ENCODE data around the gene CSRP1.

The CSRP1 gene

DNA sequence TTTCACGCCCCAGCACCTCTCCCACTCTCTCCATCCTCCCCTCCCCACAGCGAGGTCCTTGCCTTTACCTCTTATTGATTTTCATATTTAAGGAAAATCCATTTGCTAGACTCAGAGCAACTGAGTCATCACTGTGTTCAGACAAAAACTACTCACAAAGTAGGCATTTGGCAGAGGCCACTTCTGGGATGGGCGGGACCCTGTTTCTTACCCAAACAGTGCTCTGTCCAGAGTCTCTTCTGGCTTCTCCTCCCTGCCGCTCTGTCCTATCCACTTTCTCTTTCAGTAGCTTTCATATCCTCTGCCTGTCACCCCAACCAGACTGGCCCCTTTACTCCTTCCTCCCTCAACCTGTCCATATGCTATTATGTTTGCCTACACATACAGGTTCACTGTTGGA is 29.6 kb upstream of the CSRP1 start:
- TF ChIP-seq, protein P1, sequence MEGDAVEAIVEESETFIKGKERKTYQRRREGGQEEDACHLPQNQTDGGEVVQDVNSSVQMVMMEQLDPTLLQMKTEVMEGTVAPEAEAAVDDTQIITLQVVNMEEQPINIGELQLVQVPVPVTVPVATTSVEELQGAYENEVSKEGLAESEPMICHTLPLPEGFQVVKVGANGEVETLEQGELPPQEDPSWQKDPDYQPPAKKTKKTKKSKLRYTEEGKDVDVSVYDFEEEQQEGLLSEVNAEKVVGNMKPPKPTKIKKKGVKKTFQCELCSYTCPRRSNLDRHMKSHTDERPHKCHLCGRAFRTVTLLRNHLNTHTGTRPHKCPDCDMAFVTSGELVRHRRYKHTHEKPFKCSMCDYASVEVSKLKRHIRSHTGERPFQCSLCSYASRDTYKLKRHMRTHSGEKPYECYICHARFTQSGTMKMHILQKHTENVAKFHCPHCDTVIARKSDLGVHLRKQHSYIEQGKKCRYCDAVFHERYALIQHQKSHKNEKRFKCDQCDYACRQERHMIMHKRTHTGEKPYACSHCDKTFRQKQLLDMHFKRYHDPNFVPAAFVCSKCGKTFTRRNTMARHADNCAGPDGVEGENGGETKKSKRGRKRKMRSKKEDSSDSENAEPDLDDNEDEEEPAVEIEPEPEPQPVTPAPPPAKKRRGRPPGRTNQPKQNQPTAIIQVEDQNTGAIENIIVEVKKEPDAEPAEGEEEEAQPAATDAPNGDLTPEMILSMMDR (IDR thresholded peaks at IDR 0.05; ENCODE audit: low read depth, low read length, poor library complexity, severe bottlenecking) = no peak
- no peak for TF ChIP-seq EZH2phosphoT487 (IDR thresholded peaks at IDR 0.05; ENCODE audit: borderline replicate concordance, low read length)
- H3K4me2 ChIP-seq (ENCODE audit: low read length) = no peak overlapping the region
- H3K4me3 ChIP-seq (ENCODE audit: low read length) = no peak overlapping the region
- H3K4me1 ChIP-seq (ENCODE audit: control insufficient read depth, low read length) = peaks cover 32% of the 10 kb centered on the region
- no peaks in the 10 kb centered on the region for H3K79me2 ChIP-seq (ENCODE audit: control insufficient read depth, low read length)
- H3K36me3 ChIP-seq (ENCODE audit: control insufficient read depth, low read length) = no peaks in the 10 kb centered on the region
- H3K9me2 ChIP-seq (replicated peaks; ENCODE audit: control insufficient read depth, low read length) = no peaks in the 10 kb centered on the region
- no peaks in the 10 kb centered on the region for H3K9me3 ChIP-seq (ENCODE audit: control insufficient read depth, insufficient read depth, low read length)
- no peak overlapping the region for H3K27ac ChIP-seq (ENCODE audit: low read depth, low read length)
- H3K27me3 ChIP-seq (ENCODE audit: control insufficient read depth, low read length) = peaks cover 57% of the 10 kb centered on the region
- H3F3A ChIP-seq (ENCODE audit: control insufficient read depth, insufficient read depth) = no peaks in the 10 kb centered on the region; the same call in 1 of the 2 replicates
- peaks cover 3% of the 10 kb centered on the region; the same call in 1 of the 2 replicates for H4K20me1 ChIP-seq (ENCODE audit: control insufficient read depth, insufficient read depth, low read depth, low read length)

DNA sequence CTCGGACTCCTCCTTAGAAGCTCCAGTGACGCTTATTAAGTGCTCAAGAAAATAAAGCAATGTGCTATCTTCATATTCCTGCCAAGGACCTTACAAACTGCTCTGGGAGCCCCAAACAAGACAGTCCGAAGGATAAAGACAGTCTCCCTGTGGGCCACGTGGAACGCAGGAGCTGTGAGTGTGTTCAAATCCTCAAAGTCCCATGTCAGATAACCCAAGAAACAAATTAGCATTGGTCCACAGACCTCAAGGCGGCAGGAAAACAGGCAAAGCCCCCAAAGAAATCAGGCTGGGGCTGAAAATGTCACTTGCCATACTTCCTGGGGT is 29.0 kb upstream of the CSRP1 start:
- Histone ChIP-seq H3K4me1 (ENCODE audit: control insufficient read depth, low read length) (peaks cover 25% of the 10 kb centered on the region), H3K4me2 (ENCODE audit: low read length) (no peak overlapping the region), H3K27ac (ENCODE audit: low read depth, low read length) (no peak overlapping the region), H3K9me2 (replicated peaks; ENCODE audit: control insufficient read depth, low read length) (no peaks in the 10 kb centered on the region), H3K79me2 (ENCODE audit: control insufficient read depth, low read length) (no peaks in the 10 kb centered on the region), H3K4me3 (ENCODE audit: low read length) (no peak overlapping the region), H3F3A (ENCODE audit: control insufficient read depth, insufficient read depth) (no peaks in the 10 kb centered on the region; the same call in 1 of the 2 replicates), H3K27me3 (ENCODE audit: control insufficient read depth, low read length) (peaks cover 57% of the 10 kb centered on the region), H3K9me3 (ENCODE audit: control insufficient read depth, insufficient read depth, low read length) (no peaks in the 10 kb centered on the region), H3K36me3 (ENCODE audit: control insufficient read depth, low read length) (no peaks in the 10 kb centered on the region), H4K20me1 (ENCODE audit: control insufficient read depth, insufficient read depth, low read depth, low read length) (peaks cover 3% of the 10 kb centered on the region; the same call in 1 of the 2 replicates)
- TF ChIP-seq EZH2phosphoT487 (IDR thresholded peaks at IDR 0.05; ENCODE audit: borderline replicate concordance, low read length) = no peak
- TF ChIP-seq, protein P1 (IDR thresholded peaks at IDR 0.05; ENCODE audit: low read depth, low read length, poor library complexity, severe bottlenecking) = no peak

DNA sequence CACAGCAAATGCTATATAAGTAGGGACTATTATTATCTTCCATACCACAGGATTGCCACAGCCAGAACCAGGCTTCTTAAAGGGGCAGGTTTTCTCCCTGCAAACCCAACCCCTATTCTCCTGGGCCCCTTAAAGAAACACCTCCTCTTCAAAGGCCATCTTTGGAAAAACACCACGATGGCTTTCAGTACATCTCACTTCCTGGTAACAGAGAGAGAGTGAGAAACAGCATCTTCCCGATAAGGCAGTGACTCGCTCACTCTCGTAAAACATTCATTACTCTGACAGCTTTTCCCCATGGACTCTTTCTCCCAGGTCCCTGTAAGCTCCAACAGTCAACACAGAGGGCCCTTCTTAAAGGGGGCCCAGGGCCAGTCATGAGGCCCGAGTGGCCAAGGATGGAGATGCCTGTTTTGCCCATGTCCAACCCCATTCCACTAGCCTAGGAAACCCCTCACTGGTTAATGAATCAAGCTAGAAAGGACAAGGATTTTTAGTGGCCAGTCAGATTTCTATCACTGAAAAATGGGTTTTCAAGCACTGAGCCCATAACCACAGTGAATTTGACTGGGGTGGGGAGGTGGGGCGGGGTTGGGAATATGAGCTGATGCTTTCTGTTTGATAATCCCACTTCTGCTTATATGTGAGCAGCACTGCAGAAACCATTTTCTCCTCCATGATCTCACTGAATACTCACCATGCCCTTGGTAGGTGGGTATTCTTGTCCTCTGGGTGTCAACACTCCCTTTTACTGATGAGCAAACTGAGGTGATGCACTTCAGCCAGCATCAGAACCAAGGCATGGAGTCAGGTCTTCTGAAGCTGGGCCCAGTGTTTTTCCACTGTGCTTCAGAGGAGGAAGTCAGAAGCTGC is 28.4 kb upstream of the CSRP1 start:
- Histone ChIP-seq H3K4me2 (ENCODE audit: low read length) (no peak overlapping the region), H3K4me1 (ENCODE audit: control insufficient read depth, low read length) (peaks cover 19% of the 10 kb centered on the region), H3F3A (ENCODE audit: control insufficient read depth, insufficient read depth) (no peaks in the 10 kb centered on the region), H3K27me3 (ENCODE audit: control insufficient read depth, low read length) (peaks cover 53% of the 10 kb centered on the region), H3K9me2 (replicated peaks; ENCODE audit: control insufficient read depth, low read length) (no peaks in the 10 kb centered on the region), H3K9me3 (ENCODE audit: control insufficient read depth, insufficient read depth, low read length) (no peaks in the 10 kb centered on the region), H3K4me3 (ENCODE audit: low read length) (no peak overlapping the region), H3K27ac (ENCODE audit: low read depth, low read length) (no peak overlapping the region), H3K36me3 (ENCODE audit: control insufficient read depth, low read length) (no peaks in the 10 kb centered on the region), H4K20me1 (ENCODE audit: control insufficient read depth, insufficient read depth, low read depth, low read length) (peaks cover 3% of the 10 kb centered on the region; the same call in 1 of the 2 replicates), H3K79me2 (ENCODE audit: control insufficient read depth, low read length) (no peaks in the 10 kb centered on the region)
- TF ChIP-seq EZH2phosphoT487 (IDR thresholded peaks at IDR 0.05; ENCODE audit: borderline replicate concordance, low read length) = no peak
- TF ChIP-seq, protein P1 (IDR thresholded peaks at IDR 0.05; ENCODE audit: low read depth, low read length, poor library complexity, severe bottlenecking) = no peak
